Measurements from ENCODE around the gene GRAP.
A peak's percentile ranks its signal among the peaks of the same experiment; 100 is the strongest.

GRAP gene

GRCh38 chr17:18984273-18985114 is 62.3 kb downstream of the GRAP start:
- no peak for DNase-seq (ENCODE audit: low read depth)

GRCh38 chr17:18981642-18982424 is 64.9 kb downstream of the GRAP start:
- DNase-seq (ENCODE audit: low read depth) = peak; percentile 53

GRCh38 chr17:18981335-18981641 is 65.5 kb downstream of the GRAP start:
- no peak for DNase-seq (ENCODE audit: low read depth)

GRCh38 chr17:18980682-18981334 is 65.9 kb downstream of the GRAP start:
- no peak for DNase-seq (ENCODE audit: low read depth)

- DNase-seq (ENCODE audit: low read depth) = no peak
Measured at GRCh38 chr17:18978655-18979054, 68.1 kb downstream of the GRAP start.

- DNase-seq (ENCODE audit: low read depth) = no peak
Measured at GRCh38 chr17:18978050-18978449, 68.7 kb downstream of the GRAP start.

GRCh38 chr17:18977646-18978045 is 69.1 kb downstream of the GRAP start:
- no peak for DNase-seq (ENCODE audit: low read depth)

- no peak for DNase-seq (ENCODE audit: low read depth)
Measured at GRCh38 chr17:18977021-18977420, 69.7 kb downstream of the GRAP start.

GRCh38 chr17:18976201-18976600 is 70.6 kb downstream of the GRAP start:
- no peak for DNase-seq (ENCODE audit: low read depth)

GRCh38 chr17:18975597-18975996 is 71.2 kb downstream of the GRAP start:
- no peak for DNase-seq (ENCODE audit: low read depth)

- DNase-seq (ENCODE audit: low read depth) = no peak
Measured at GRCh38 chr17:18974407-18975149, 72.2 kb downstream of the GRAP start.

- DNase-seq (ENCODE audit: low read depth) = no peak
Measured at GRCh38 chr17:18971801-18972200, 75.0 kb downstream of the GRAP start.

Data from GM04504 (cell line).